Activated CD8-positive, alpha-beta memory T cell treated with anti-CD3 and anti-CD28 coated beads, Interleukin-2, amount 50 U/mL, for 1 hour (primary cell): ENCODE measurements around the gene FOXP4.

Source experiments
- DNase-seq: peaks from one replicate; pipeline ENCODE4 v3.0.0-alpha.2; 2020; ENCODE audit errors: extremely low read depth

The FOXP4 gene, protein sequence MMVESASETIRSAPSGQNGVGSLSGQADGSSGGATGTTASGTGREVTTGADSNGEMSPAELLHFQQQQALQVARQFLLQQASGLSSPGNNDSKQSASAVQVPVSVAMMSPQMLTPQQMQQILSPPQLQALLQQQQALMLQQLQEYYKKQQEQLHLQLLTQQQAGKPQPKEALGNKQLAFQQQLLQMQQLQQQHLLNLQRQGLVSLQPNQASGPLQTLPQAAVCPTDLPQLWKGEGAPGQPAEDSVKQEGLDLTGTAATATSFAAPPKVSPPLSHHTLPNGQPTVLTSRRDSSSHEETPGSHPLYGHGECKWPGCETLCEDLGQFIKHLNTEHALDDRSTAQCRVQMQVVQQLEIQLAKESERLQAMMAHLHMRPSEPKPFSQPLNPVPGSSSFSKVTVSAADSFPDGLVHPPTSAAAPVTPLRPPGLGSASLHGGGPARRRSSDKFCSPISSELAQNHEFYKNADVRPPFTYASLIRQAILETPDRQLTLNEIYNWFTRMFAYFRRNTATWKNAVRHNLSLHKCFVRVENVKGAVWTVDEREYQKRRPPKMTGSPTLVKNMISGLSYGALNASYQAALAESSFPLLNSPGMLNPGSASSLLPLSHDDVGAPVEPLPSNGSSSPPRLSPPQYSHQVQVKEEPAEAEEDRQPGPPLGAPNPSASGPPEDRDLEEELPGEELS

GRCh38 chr6:41545703-41546474, at the start of gene FOXP4:
Gene FOXP4, plus strand, starts transcription at chr6:41546381. Its CDS starts 19,380 bp downstream, at chr6:41565761.
- DNase-seq, result peak; percentile 54

DNA sequence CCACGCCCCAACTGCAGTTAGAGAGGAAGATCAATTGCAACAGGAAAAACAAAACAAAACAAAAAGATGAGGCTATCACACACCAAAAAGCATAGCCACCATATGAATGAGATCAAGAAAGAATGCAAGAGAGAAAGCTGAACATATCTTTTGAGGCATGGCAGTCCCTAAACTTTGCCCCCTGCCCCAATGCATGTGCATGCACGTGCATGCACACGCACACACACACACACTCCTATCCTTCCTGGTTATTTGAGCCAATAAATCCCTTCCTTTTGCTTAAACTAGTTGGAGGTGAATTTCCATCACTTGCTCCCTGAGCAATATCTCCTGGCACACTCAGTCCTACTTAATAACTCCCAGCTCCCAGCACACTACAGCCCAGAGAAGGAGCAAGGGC, 48.6 kb upstream of the FOXP4 start:
- no peak for DNase-seq

DNA sequence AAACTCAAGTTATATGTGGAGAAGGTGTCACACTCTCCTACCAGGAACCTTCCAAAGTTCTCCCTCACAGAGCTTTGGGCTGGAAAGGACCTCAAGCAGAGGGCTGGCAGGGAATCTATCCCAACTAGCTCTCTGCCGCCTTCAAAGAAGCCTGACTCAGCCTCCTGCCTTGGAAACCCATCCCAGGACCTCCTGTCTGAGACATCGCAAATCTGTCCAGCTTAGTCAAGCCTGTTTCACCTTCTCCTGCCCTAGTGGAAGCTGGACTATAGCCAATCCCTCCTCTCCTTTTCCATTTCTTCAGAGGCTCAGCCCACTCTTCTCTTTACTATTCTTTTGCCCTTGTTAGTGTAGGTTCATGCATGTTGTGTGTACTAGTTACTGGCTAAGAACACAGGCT, 48.2 kb upstream of the FOXP4 start:
- DNase-seq, result no peak

- DNase-seq, result no peak
Observed at GRCh38 chr6:41498968-41499599, 47.1 kb upstream of the FOXP4 start.

DNA sequence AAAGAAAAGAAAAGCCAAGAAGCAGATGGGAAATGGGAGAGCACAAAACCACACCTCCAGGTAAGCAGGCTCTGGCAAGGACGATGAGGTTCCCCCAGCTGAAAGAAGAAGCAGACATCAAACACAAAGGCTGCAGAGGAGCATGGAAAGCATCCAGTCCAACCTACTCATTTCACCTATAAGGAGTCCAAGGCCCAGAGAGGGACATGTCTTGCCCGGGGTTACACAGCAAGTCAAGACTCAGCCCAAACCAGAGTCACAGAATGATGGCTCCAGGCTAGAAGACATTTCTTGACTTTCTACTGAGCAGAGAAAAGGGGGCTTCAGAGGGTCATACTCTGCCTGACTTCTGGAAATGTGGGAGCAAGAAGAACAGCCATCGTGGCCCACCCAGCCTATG, 45.6 kb upstream of the FOXP4 start:
- DNase-seq, result no peak

GRCh38 chr6:41502566-41502916, 43.6 kb upstream of the FOXP4 start:
- no peak for DNase-seq

DNA sequence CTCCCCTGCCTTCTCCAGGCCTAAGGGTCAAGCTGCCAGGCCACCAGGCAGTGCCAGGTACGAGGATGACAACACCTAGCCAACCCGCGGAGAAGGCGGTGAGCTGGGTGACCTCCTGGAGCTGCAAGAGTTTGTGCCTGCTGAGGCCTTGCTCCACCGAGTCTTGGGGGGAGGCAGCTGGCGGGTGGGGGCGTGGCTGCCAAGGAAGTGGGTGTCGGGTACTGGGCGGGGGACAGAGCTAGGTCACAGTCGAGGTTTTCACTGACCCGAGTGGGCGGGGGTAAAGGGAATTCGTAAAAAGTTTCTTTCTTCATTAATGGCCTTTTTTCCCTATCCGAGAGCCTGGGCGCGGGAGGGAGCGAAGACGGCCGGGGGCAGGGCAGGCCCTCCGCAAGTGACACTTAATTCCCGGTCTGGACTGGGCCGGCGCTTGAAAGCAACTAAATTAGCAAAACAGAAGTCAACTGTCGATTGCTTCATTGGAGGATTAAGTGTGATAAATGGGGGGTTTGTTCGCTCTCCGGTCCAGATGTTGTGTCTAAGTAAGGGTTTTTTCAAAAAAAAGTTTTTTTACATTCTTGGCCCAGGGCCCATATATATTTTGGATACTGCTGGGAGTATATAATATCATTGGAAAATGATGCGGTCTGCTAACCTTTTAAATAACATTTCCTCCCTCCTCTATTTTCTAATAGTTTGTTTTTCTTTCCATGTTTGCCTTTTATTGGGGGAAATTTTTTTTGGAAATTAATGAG, 43.1 kb upstream of the FOXP4 start:
- no peak for DNase-seq

- DNase-seq, result no peak
Observed at GRCh38 chr6:41503827-41504465, 42.2 kb upstream of the FOXP4 start.

DNA sequence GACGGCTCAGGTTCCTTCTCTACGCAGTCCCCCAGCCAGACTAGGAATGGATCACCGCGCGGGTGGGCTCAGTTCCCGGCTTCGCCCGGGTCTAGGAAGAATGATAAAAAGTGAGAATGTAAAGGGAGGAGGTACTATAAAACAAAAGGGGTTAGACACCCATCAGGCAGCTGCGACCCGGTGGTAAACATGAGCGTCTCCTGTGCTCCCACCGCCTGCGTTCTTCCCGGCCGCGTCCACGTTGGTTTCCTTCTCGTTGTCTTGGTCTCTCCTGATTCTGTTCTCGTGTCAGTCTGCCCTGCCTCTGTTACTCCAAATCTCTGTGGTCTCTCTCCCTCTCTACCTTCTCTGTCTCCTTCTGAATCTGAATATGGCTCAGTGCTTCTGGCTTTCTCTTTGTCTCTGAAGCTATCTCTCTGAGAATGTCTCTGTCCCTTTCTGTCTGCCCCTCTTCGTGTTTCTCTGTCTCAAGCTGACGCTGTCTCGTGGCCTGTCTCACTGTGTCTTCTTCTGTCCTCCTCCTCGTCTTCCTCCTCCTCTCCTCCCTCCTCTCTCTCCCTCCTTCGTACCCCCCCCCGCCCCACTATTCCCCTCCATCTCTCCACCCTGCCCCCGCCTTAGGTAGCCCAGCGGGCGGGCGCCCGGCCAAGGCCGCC, 41.6 kb upstream of the FOXP4 start:
- DNase-seq, result no peak

DNA sequence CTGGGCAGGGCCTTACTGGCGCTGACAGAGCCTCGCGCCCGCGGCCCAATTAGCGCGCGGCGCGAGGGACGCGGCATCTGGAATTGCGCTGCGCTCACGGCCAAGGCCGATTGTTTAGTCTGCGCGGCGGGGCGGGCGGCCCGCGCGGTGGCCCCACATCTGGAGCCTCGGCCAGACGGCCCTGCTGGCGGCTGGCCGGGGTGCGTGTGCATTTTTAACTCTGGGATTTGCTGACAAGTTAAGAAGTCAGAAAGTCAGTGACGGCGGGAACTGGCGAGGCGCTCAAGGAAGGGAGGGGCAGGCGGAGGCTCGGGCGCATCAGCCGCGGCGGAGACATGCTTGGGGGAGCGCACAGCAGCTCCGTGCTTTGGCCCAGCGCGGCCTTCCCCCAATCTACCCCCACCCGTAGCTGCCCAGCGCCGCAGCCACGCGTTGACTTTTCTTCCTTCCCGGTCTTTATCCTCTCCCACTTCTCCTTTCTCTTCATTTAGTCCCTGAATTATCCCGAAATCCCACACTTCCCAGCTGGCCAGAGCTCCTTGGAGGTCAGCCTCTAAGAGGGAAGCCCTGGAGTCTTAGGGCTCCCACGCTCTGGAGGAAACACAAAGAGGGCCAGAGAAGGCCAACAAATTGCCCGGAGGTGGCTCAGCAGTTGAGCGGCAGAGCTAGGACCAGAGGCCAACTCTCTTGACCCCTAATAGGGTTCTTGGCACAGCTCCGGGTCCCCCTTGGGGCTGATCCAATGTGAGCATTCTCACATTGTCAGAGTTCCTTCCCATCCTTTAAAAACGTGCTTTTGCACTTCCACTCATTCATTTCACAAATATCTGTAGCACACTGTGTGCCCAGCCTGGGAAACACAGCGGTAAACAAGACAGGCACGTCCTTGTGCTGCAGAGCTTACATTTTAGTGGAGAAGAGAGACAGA, 40.8 kb upstream of the FOXP4 start:
- no peak for DNase-seq

DNA sequence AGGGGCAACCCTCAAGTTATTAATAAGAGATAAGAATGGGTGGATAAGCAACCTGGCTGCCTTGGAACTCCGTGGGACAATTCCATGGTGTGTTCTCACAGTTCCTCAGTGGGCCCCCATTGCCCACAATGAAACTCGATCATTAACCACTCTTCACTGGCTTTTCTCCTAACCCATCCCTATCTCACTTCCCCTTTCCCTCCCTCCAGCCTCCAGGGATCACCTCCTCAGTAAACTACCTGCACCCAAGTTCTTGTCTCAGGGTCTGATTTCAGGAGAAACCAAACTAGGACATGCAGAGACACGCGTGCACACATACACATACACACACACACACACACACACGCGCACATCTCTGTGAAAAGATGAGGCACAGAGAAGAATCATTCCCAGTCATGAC, 37.7 kb upstream of the FOXP4 start:
- no peak for DNase-seq

GRCh38 chr6:41509580-41509979, 36.6 kb upstream of the FOXP4 start:
- no peak for DNase-seq

GRCh38 chr6:41511443-41512060, 34.6 kb upstream of the FOXP4 start:
- no peak for DNase-seq

- no peak for DNase-seq
Observed at GRCh38 chr6:41512146-41512701, 34.0 kb upstream of the FOXP4 start.

DNA sequence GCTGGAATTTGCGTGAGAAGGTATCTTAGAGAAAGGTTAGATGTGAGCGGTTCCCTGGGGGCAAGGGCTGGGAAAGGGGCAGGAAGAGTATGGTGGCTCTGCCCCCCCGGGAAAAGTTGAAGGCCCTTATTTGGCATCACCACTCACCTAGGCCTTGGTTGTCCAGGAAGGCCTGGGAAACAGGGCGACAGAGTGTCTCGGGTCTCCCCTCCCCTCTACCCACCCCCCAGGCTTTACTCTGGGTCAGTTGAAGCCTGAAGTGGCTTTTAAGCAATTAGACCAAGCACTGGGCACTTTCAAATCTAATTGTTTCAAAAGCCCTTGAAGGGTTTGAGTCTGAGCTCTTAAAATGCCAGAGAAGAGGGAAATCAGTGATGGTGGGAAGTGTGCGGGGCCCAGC, 30.2 kb upstream of the FOXP4 start:
- no peak for DNase-seq

GRCh38 chr6:41518118-41518517, 28.1 kb upstream of the FOXP4 start:
- DNase-seq, result no peak

DNA sequence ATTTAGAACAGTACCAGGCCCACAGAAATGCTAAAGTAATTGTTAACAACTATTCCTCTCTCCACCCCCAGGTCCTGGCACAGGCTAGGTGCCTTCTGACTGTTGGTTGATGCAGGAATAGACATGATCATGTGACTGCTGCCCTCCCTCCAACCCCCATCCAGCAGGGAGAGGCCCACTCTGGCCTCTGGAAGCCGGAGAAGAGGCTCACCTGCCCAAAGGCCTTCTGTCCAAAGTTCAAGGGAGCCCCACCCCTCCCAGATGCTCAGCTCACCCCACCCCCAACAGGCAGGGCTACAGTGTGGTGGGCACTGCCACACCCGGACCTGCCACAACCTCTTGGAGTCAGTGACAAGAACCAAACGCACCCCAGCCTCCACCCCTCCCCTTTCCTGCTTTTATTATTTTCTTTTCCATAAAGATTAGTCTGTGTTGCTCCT, 26.9 kb upstream of the FOXP4 start:
- no peak for DNase-seq
